GM12892 (cell line): ENCODE data around the gene CD68.
"Not testable (repeated sequence)": the region's sequence is repeated elsewhere in the genome, so short reads cannot be mapped to it uniquely, and the experiment has no call there.

Source experiments
- DNase-seq: peaks from one replicate; pipeline ENCODE4 v3.0.0; 2011; ENCODE audit not compliant: insufficient read length
- FAIRE-seq: peaks from 2 replicates; lab custom pipeline; 2011; peaks lifted over from hg19 to GRCh38; lab: Jason Lieb, UNC
- POLR2A ChIP-seq: IDR thresholded peaks from 2 replicates; pipeline ENCODE4 v1.6.1; 2011; ENCODE audit warnings: low read depth, low read length, control low read depth
- POLR2AphosphoS5 ChIP-seq: IDR thresholded peaks from 2 replicates; pipeline ENCODE4 v1.6.1; 2011; ENCODE audit warnings: low read depth, low read length, control low read depth
- TAF1 ChIP-seq: IDR thresholded peaks from 2 replicates; pipeline ENCODE4 v1.6.1; 2011; ENCODE audit warnings: low read depth, mild to moderate bottlenecking, control low read depth, low read length, borderline replicate concordance

CD68 gene

GRCh38 chr17:7611635-7612293, 32.3 kb downstream of the CD68 start:
- DNase-seq (no peak), FAIRE-seq (no peak)
- TF ChIP-seq POLR2A (no peak), POLR2AphosphoS5 (no peak), TAF1 (no peak)

GRCh38 chr17:7612294-7612640, 32.8 kb downstream of the CD68 start:
- DNase-seq (no peak), FAIRE-seq (no peak)
- no peak for TF ChIP-seq TAF1
- no peak for TF ChIP-seq POLR2AphosphoS5
- no peak for TF ChIP-seq POLR2A

GRCh38 chr17:7613769-7614424, 34.5 kb downstream of the CD68 start:
- no peak for DNase-seq
- no peak for TF ChIP-seq POLR2AphosphoS5
- no peak for TF ChIP-seq POLR2A
- no peak for TF ChIP-seq TAF1
- FAIRE-seq, result peak; percentile 21

- DNase-seq, result peak; percentile 98
- FAIRE-seq, result peak; percentile 99
- TF ChIP-seq TAF1, result peak; percentile 56; the same call in 1 of the 2 replicates
- no peak for TF ChIP-seq POLR2AphosphoS5
- TF ChIP-seq POLR2A, result peak; percentile 68; the same call in 1 of the 2 replicates
These were observed 35.2 kb downstream of the CD68 start, which contains the start of gene FXR2 for GRCh38 chr17:7614425-7615264. Gene FXR2 (minus strand): TSS chr17:7614897. CDS start chr17:7614532, 365 bp downstream.

- no peak for TF ChIP-seq POLR2A
- no peak for TF ChIP-seq POLR2AphosphoS5
- TF ChIP-seq TAF1, result no peak
- no peak for FAIRE-seq
- DNase-seq, result no peak
These were observed 35.9 kb downstream of the CD68 start for GRCh38 chr17:7615265-7615747.

- DNase-seq (no peak), FAIRE-seq (no peak)
- TF ChIP-seq POLR2AphosphoS5, result no peak
- no peak for TF ChIP-seq POLR2A
- TF ChIP-seq TAF1, result no peak
These were observed 39.2 kb downstream of the CD68 start for GRCh38 chr17:7618608-7619007.

- DNase-seq (no peak), FAIRE-seq (no peak)
- no peak for TF ChIP-seq POLR2A
- no peak for TF ChIP-seq TAF1
- TF ChIP-seq POLR2AphosphoS5, result no peak
These were observed 41.4 kb downstream of the CD68 start for GRCh38 chr17:7620835-7621234.

- no peak for FAIRE-seq
- TF ChIP-seq POLR2AphosphoS5 (no peak), POLR2A (no peak), TAF1 (no peak)
- no peak for DNase-seq
These were observed 44.2 kb downstream of the CD68 start for GRCh38 chr17:7623661-7624060.

GRCh38 chr17:7625749-7626148, 46.3 kb downstream of the CD68 start:
- FAIRE-seq, DNase-seq: not testable (repeated sequence)

- TF ChIP-seq POLR2A, result no peak
- no peak for TF ChIP-seq POLR2AphosphoS5
- no peak for TF ChIP-seq TAF1
- no peak for DNase-seq
- FAIRE-seq, result no peak
These were observed 46.9 kb downstream of the CD68 start for GRCh38 chr17:7626307-7626706.

- no peak for TF ChIP-seq TAF1
- TF ChIP-seq POLR2A, result no peak
- TF ChIP-seq POLR2AphosphoS5, result no peak
- DNase-seq (no peak), FAIRE-seq (no peak)
These were observed 47.5 kb downstream of the CD68 start for GRCh38 chr17:7626956-7627249.
